HepG2 (cell line): ENCODE data around the gene CNNM4. TPM values are rescaled to one million over a fixed set of nuclear protein-coding genes. Genes with fewer than 3 reads are reported as not detected.
A peak's percentile ranks its signal among the peaks of the same experiment; 100 is the strongest.

Experiments
- ESRRA ChIP-seq: sonication (generic); formaldehyde crosslinking; IDR thresholded peaks from 2 replicates; pipeline ENCODE4 v1.5.1; 2020; ENCODE audit warnings: mild to moderate bottlenecking, low read depth, missing genetic modification reagents
- HMG20B ChIP-seq: conservative IDR thresholded peaks from 2 replicates; pipeline ENCODE4 v1.6.1; 2016; ENCODE audit warnings: missing genetic modification reagents, missing compliant biosample characterization
- KLF15 ChIP-seq: sonication (generic); formaldehyde crosslinking; IDR thresholded peaks from 2 replicates; pipeline ENCODE4 v1.8.1; 2023; ENCODE audit warnings: borderline replicate concordance, mild to moderate bottlenecking, inconsistent platforms, missing genetic modification reagents, mixed read lengths
- MLX ChIP-seq: IDR thresholded peaks from 2 replicates; pipeline ENCODE4 v1.6.1; 2016
- MTA1 ChIP-seq: sonication (generic); formaldehyde crosslinking; IDR thresholded peaks from 2 replicates; pipeline ENCODE4 v1.4.0; 2020; ENCODE audit warnings: missing genetic modification reagents, mild to moderate bottlenecking, borderline replicate concordance
- MTA3 ChIP-seq: sonication (generic); formaldehyde crosslinking; IDR thresholded peaks from 2 replicates; pipeline ENCODE4 v1.4.0; 2020; ENCODE audit warnings: missing genetic modification reagents
- MYC ChIP-seq: sonication (generic); formaldehyde crosslinking; IDR thresholded peaks from 2 replicates; pipeline ENCODE4 v1.9.0; 2021; ENCODE audit warnings: missing genetic modification reagents, borderline replicate concordance
- MYNN ChIP-seq: sonication (generic); formaldehyde crosslinking; IDR thresholded peaks from 2 replicates; pipeline ENCODE4 v1.4.0; 2020; ENCODE audit warnings: mild to moderate bottlenecking, low read depth, missing genetic modification reagents
- NCOA1 ChIP-seq: sonication (generic); formaldehyde crosslinking; IDR thresholded peaks from 2 replicates; pipeline ENCODE4 v1.9.0; 2021; ENCODE audit warnings: missing genetic modification reagents
- PBX3 ChIP-seq: sonication (generic); formaldehyde crosslinking; IDR thresholded peaks from 2 replicates; pipeline ENCODE4 v1.8.1; 2023; ENCODE audit warnings: missing genetic modification reagents, inconsistent platforms, borderline replicate concordance
- RFXAP ChIP-seq: sonication (generic); formaldehyde crosslinking; IDR thresholded peaks from 2 replicates; pipeline ENCODE4 v1.4.0; 2020; ENCODE audit warnings: missing genetic modification reagents, borderline replicate concordance
- SMARCE1 ChIP-seq: fragments of 450-650 bp; IDR thresholded peaks from 2 replicates; pipeline ENCODE4 v1.6.1; 2017; ENCODE audit warnings: borderline replicate concordance
- SRF ChIP-seq: IDR thresholded peaks from 2 replicates; pipeline ENCODE4 v1.6.1; 2011; ENCODE audit warnings: mild to moderate bottlenecking, low read depth, low read length, moderate library complexity
- THAP11 ChIP-seq: IDR thresholded peaks from 2 replicates; pipeline ENCODE4 v1.6.1; 2016; ENCODE audit warnings: missing biosample characterization, missing genetic modification reagents
- ZBTB14 ChIP-seq: sonication (generic); formaldehyde crosslinking; IDR thresholded peaks from 2 replicates; pipeline ENCODE4 v1.4.0; 2020; ENCODE audit warnings: missing genetic modification reagents
- ZBTB7A ChIP-seq: sonication (generic); formaldehyde crosslinking; IDR thresholded peaks from 2 replicates; pipeline ENCODE4 v1.8.0; 2022; ENCODE audit warnings: mild to moderate bottlenecking, missing genetic modification reagents
- ZNF205 ChIP-seq: IDR thresholded peaks from 2 replicates; pipeline ENCODE4 v1.6.1; 2018; ENCODE audit warnings: missing biosample characterization, missing genetic modification reagents
- ZNF256 ChIP-seq: sonication (generic); formaldehyde crosslinking; conservative IDR thresholded peaks from 2 replicates; pipeline ENCODE4 v1.4.0; 2020; ENCODE audit warnings: missing genetic modification reagents
- ZNF274 ChIP-seq: sonication (generic); formaldehyde crosslinking; IDR thresholded peaks from 2 replicates; pipeline ENCODE4 v1.5.1; 2020; ENCODE audit warnings: mild to moderate bottlenecking, missing genetic modification reagents
- ZNF512 ChIP-seq: sonication (generic); formaldehyde crosslinking; IDR thresholded peaks from 2 replicates; pipeline ENCODE4 v1.4.0; 2020; ENCODE audit warnings: mild to moderate bottlenecking, missing genetic modification reagents
- ZNF558 ChIP-seq: sonication (generic); formaldehyde crosslinking; IDR thresholded peaks from 2 replicates; pipeline ENCODE4 v1.9.0; 2022; ENCODE audit warnings: mild to moderate bottlenecking, missing genetic modification reagents, borderline replicate concordance
- ZNF564 ChIP-seq: sonication (generic); formaldehyde crosslinking; IDR thresholded peaks from 2 replicates; pipeline ENCODE4 v1.8.1; 2023; ENCODE audit warnings: mild to moderate bottlenecking, missing genetic modification reagents
- ZNF614 ChIP-seq: IDR thresholded peaks from 2 replicates; pipeline ENCODE4 v1.6.1; 2018; ENCODE audit warnings: missing biosample characterization, missing genetic modification reagents, inconsistent platforms, borderline replicate concordance
- ZNF703 ChIP-seq: sonication (generic); formaldehyde crosslinking; IDR thresholded peaks from 2 replicates; pipeline ENCODE4 v1.5.1; 2020; ENCODE audit warnings: missing genetic modification reagents, mild to moderate bottlenecking, moderate library complexity, borderline replicate concordance
- ZNF891 ChIP-seq: sonication (generic); formaldehyde crosslinking; IDR thresholded peaks from 2 replicates; pipeline ENCODE4 v1.5.0; 2020; ENCODE audit warnings: mild to moderate bottlenecking, missing genetic modification reagents
- ZSCAN30 ChIP-seq: sonication (generic); formaldehyde crosslinking; IDR thresholded peaks from 2 replicates; pipeline ENCODE4 v1.5.0; 2020; ENCODE audit warnings: mild to moderate bottlenecking, missing genetic modification reagents
- polyA plus RNA-seq, 8 experiments: library from polyadenylated mRNA; depleted of rRNA in 3 of 8; stranded (reverse) in 7 of 8; unstranded in 1 of 8; fragments of >200 nt; fragmentation: Illumina TruSeq in 4 of 8; extraction: Trizol in 4 of 8; gene quantifications; 2 replicates each; pipeline versions ENCODE4 v1.2.1 to v1.2.3, GENCODE V29; 2011 to 2016; ENCODE audit warnings: low read depth in 4 of 8, missing spikeins in 1 of 8, mixed read lengths in 1 of 8; ENCODE audit not compliant: insufficient read depth in 1 of 8
- total RNA-seq, 5 experiments: library from RNA; depleted of rRNA; stranded (reverse); fragments of >200 nt; fragmentation: Illumina TruSeq; extraction: Trizol; gene quantifications; 2 replicates each; pipeline ENCODE4 v1.2.3, GENCODE V29; 2016; ENCODE audit warnings: low read depth in 1 of 5

The CNNM4 gene
- total and polyA plus RNA-seq, 2 of the 13 experiments (the other 11 are each of a cell fraction or from before 2014, with no cell fraction given) = 5.9 to 8.4 TPM

GRCh38 chr2:96815326-96816126 is 54.8 kb downstream of the CNNM4 start (continued):
- TF ChIP-seq SRF (no peak), MLX (0 out of 2 replicates have a peak, but pooled peaks have one; percentile 10), ZNF558 (CRISPR knock-in tag) (peak; percentile 74; the same call in 1 of the 2 replicates), ZBTB14 (CRISPR knock-in tag) (0 out of 2 replicates have a peak, but pooled peaks have one; percentile 27), HMG20B (CRISPR knock-in tag) (no peak), NCOA1 (no peak), MYNN (CRISPR knock-in tag) (no peak), THAP11 (no peak), ZSCAN30 (no peak), KLF15 (CRISPR knock-in tag) (no peak), MTA1 (peak; percentile 79; the same call in 1 of the 2 replicates), ZNF614 (CRISPR knock-in tag) (no peak; the same call in 1 of the 2 replicates), ZNF512 (CRISPR knock-in tag) (no peak), ZNF564 (CRISPR knock-in tag) (0 out of 2 replicates have a peak, but pooled peaks have one; percentile 63), ZNF891 (CRISPR knock-in tag) (0 out of 2 replicates have a peak, but pooled peaks have one; percentile 25), MTA3 (CRISPR knock-in tag) (no peak), PBX3 (peak; percentile 49; the same call in 1 of the 2 replicates), RFXAP (CRISPR knock-in tag) (no peak), ZNF274 (CRISPR knock-in tag) (peak; percentile 86; the same call in 1 of the 2 replicates), ZNF256 (CRISPR knock-in tag) (no peak; the same call in 1 of the 2 replicates), SMARCE1 (no peak), ZNF703 (CRISPR knock-in tag) (peak; percentile 28; the same call in 1 of the 2 replicates), ESRRA (CRISPR knock-in tag) (no peak), ZNF205 (CRISPR knock-in tag) (no peak), ZBTB7A (peak; percentile 62), MYC (CRISPR knock-in tag) (peak; percentile 62; the same call in 1 of the 2 replicates)
